ENCODE measurements around the gene GSDMA.
"Not testable (repeated sequence)": the region's sequence is repeated elsewhere in the genome, so short reads cannot be mapped to it uniquely, and the experiment has no call there.

The GSDMA gene

DNA sequence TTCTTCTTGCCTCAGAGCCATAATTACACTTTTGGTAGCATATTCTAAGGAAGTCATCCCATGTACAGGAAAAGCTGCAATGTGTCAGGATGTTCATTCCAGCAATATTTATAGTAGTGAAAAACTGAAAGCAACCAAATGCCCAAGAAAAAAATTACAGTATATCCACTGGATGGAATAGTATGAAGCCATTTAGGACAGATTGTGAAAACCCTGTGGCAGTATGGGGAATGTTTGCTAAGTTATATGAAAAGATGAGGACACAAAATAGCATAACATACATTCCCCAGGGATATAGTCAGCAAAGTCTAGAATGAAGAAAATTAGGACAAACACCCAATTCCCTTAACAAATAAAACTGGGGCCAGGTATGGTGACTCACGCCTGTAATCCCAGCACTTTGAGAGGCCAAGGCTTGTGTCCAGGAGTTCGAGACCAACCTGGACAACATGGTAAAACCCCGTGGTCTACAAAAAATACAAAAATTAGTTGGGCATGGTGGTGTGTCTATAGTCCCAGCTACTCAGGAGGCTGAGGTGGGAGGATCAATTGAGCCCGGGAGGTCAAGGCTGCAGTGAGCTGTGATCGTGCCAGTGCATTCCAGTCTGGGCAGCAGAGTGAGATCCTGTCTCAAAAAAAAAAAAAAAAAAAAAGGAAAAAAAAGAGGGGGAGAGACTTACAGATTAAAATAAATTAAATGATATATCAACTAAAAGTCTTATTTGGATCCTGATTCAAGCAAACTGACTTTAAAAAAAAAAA, 33.0 kb upstream of the GSDMA start:
- no peak for DNase-seq

DNA sequence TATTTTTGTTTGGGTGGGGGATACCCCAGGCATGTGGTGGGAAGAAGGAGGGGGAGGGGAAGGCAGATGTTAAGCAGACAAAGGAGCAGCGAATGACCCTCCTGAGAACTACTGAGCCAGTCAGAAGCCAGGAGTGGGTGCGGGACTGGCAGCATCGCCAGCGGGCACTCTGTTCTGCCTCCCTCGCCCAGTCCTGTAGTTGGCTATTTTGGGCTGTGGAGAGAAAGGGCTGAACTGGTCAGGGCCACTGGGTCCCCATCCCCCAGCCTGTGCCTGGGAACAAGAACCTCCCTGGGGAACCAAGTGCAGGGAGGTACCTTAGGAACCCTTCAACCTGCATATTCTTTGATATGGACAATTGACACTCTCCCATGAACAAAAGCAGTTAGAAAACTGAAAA, 28.9 kb upstream of the GSDMA start:
- DNase-seq = no peak

DNA sequence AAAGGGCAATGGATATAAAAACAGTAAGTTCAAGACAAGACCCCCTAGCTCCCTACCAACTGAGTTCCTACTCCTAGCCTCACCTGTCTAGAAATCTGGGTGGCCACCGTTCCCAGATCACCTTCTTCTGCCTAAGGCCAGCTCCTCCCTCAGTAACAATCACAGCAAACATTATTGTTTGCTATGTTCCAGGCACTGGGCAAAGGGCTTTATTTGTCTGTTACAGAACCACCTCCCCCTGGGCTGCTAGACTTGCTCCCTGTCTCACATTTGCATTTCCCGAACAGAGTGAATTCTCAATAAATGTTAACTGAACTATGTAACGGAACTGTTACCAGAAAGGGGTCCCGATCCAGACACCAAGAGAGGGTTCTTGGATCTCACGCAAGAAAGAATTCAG, 28.5 kb upstream of the GSDMA start:
- DNase-seq = no peak

DNA sequence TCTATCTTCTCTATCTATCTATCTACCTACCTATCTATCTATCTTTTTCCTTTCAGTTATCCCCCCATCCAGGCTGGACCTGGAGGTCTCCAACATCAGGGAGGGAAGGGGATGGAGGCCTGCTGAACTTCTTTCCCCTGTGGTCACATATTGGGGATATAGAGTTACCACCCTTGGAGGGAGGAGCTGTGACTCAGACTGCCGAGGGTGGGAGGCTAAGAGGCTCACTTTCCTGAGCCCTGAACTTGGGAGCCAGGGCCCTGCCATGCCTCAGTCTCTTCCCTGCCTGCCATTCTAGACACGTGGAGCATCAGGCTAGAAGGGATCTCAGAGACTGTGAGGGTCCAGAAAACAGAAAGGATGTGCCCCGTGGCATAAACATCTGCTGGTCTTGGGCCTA, 26.9 kb upstream of the GSDMA start:
- DNase-seq = no peak

DNA sequence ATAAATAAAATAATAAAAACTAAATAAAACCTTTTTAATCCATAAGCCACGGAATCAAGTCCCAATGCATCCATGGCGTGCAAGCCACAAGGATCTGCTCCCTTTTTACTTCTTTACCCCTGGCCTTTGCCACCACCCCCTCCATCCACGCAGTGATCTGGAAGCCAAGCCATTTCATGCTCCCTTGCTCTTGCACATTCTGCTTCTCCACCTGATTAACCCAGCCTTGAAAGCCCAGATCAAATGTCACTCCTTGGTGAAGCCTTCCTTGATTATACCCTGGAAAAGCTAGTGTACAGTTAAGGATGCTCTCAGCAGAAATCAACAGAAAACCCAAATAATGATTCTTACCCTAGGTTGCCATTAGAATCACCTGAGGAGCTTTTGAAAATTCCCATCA, 25.4 kb upstream of the GSDMA start:
- no peak for DNase-seq

DNA sequence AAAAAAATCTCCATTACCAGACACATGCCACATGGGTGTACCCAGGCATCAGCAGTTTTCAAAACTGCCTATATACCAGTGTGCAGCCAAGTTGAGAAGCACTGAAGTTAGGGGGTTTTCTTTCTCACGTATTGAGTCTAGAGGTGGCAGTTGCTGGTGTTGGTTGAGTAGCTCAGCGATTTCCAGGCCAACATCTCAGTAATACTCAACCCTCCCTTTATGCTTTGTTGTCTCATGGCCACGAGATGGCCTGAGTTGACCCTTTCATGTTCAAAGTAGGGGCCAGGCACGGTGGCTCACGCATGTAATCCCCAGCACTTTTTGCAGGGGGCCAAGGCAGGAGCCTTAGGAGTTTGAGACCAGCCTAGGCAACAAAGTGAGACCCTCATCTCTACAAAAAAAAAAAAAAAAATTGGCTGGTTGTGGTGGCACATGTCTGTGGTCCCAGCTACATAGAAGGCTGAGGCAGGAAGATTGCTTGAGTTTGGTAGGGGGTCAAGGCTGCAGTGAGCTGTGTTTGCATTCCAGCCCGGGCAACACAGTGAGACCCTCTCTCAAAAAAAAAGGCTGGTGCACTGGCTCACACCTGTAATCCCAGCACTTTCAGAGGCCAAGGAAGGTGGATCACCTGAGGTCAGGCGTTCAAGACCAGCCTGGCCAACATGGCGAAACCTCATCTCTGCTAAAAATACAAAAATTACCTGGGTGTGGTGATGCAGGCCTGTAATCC, 24.5 kb upstream of the GSDMA start:
- DNase-seq = no peak

DNA sequence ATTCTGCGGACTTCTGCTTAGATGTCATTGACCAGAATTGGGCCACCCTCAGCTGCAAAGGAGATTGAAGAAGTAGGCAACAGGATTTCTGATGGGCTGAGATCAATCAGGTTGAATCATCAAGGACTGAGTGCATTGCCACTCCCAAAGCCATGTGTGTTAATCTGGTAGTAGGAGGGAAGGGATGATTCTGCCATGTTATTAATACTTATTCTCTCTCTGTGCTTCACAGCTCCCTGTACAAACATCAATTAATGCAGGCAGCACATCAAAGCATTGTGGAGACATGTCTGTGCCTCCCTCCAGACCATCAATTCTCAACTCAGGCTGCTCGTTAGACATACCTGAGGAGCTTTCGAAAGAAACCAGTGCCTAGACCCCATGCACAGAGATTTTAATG, 23.7 kb upstream of the GSDMA start:
- no peak for DNase-seq

DNA sequence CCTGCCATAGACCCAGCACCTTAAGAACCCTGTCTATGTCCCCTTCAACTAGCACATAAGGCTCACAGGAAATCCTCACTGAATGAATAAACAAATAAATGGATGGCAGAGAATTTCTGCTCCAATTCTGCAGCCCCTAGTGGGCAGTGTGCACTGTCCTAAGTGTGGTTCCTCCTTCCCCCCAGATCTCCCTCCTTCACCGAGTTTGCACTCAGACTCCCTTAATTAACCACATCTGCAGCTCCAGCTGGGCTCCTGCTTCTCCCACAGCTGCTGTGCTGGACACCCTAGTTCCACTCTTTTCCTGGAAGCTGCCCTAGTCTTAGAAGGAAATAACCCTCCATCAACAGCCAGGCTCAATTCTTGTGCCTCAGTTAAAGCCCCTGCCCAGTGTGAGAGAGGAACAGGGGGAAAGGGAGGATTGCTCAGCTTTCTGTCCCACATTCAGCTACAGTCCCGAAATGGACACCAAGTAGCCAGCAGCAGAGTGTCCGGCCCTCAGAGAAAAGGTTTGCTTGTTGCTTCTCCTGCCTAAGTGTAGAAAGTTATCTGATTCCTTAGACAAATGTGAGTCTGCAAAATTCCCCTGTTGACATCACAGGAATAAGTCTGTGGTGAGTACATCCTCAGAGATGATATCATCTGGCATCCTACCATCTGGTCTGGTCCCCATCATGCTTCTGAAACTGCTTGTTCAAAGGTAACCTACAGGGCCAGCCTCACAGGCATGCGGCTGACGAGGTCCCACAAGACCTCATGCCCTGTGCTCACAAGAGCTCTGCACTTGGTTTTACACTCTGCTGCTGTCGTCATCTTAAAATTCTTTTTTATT, 23.0 kb upstream of the GSDMA start:
- no peak for DNase-seq

DNA sequence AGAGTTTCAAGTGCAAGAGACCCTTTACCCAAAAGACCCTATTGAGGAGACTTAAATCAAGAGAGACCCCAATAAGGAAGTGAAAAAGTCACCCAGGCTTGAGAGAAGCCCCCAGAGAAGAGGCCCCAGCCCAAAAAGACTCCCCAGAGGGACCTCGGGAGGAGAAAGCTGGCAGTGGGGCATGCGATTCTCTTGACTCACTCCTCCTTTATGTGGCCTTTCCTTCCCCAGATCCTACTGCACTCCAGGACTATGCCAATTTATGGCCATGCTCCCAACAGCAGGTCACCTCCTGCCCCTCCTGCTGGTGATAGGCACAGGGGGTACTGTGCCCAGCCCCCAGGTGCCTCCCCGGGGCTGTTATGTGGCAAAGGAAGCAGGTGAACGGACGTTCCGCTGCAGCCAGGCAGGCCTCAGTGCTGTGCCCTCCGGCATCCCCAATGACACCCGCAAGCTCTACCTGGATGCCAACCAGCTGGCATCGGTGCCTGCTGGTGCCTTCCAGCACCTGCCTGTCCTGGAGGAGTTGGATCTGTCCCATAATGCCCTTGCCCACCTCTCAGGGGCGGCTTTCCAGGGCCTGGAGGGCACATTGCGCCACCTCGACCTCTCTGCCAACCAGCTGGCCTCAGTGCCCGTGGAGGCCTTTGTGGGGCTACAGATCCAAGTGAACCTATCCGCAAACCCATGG, 19.0 kb upstream of the GSDMA start:
- no peak for DNase-seq

DNA sequence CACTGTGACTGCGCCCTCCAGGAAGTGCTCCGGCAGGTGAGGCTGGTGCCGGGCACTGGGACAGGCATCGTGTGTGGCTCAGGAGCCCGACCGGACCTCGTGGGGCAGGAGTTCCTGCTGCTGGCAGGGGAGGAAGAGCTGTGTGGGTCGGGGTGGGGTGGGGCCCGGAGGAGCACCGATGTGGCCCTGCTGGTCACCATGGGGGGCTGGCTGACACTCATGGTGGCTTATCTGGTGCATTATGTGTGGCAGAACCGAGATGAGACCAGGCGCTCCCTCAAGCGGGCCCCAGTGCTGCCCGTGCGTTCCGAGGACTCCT, 18.5 kb upstream of the GSDMA start:
- no peak for DNase-seq

DNA sequence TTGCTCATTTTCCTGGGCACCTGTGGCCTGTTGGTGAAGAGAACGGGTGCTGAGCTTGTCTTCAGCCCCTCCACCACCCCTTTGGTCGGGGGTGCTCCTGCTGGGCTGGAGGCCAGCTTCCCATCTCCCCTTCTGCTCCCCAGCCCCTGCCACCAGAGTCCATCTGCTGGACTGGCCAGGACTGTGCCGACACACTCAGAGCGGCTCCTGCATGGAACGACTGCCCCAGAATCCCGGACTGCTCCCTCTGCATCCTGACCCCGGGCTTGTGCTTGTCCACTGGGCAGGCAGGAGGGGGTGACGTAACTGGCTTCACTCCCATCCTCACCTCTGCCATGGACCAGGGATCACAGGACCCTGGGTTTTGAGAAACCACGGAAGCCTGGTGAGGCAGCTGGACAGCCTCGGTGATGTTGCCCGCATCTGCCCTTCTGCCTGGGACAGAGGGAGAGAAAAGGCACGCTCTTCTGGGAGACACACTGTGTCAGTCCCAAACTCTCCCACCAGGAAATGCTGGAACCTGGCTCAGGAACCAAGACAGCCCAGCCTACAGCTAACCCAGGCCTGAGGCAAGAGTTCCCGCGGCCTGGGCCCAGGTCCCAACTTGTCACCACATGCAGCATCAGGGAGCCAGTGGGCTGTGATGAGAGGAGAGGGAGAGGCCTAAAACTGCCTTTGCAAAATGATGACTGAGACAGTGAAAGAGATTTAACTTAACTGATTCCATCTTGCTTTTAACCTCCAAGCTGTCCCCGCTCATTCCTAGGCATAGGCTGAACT, 16.1 kb upstream of the GSDMA start:
- DNase-seq = no peak

DNA sequence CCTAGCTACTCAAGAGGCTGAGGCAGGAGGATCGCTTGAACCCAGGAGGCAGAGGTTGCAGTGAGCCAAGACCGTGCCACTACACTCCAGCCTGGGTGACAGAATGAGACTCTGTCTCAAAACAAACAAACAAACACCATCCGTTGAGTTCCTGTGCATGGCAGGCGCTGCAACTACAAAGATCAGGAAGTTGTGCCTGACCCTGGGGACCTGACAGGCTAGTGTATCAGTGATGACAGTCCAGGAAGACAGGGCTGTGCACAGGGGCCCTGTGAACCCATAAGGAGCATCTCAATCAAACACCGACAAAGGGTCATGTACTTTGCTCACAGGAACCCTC, 14.3 kb upstream of the GSDMA start:
- not testable (repeated sequence) for DNase-seq

DNA sequence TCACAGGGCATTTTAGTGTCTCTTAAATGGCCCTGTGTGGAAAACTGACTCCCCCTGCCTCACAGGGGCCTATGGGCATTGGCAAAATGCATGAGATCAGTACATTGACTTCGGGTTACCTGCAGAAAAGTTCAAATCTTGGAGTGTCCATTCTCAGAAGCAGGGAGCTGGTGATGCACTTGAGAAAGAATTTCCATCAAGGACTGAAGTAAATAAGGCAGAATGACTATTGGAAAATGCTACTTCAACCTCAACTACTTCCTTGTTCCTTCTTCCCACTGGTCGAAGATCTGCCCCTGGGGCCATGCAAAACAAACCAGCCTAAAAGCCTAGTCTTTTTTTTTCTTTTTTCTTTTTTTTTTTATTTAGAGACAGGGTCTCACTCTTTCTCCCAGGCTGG, 13.8 kb upstream of the GSDMA start:
- no peak for DNase-seq

DNA sequence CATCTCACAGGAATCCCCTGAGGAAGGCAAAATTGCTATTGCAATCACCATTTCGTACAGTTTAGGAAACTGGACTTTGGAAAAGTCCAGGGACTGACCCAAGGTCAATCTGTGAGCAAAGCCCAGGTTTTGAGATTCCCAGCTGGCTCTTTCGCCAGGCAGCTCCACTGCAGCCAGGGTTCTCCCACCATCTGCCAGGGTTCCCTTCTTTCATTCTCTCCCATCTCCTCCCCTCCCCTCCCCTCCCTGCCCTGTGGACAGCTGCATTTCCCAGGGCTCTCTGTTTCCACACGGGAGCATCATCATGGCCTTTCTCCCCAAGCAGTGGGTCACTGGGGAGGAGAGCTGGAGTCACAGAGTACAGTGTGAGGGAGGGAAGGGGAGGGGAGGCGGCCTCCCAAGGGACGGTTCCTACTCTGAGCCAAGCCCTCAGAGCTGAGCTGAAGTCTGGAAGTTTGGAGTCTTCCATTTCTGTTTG, 11.9 kb upstream of the GSDMA start:
- no peak for DNase-seq

DNA sequence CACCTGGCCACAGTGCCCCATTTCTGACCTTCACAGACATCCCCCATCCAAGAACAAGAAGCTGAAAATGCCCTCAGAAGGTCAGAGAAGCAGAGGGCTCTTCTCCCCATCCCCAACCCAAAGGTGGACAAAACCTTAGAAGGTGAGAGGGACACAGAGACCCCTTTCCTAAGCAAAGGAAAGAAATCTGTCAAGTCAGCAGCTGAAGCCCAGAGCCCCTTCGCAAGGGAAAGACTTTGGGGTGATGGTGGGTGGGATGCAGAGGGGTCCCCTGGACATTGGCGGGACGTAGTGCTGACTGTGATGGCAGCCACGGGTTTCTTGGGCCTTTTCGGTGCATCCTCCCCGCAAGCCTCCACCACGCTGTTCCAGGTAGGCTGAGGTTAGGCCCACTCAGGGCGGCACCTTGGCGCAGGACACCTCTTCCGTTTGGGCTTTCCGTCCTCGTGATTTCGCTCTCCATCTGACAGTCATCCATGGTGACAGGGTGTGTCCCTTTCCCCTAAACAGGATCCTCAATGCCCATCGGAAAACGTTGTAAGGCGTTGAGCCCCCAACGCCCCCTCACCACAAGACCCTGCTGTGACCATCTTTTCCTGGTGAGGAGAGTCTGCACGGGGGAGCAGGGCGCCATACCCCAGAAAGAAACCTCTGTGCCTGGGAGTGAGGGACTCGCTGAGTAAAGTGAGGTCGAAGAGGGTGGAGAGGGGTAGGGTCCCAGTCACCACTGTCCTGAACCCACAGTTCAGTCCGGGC, 10.7 kb upstream of the GSDMA start:
- DNase-seq = no peak

DNA sequence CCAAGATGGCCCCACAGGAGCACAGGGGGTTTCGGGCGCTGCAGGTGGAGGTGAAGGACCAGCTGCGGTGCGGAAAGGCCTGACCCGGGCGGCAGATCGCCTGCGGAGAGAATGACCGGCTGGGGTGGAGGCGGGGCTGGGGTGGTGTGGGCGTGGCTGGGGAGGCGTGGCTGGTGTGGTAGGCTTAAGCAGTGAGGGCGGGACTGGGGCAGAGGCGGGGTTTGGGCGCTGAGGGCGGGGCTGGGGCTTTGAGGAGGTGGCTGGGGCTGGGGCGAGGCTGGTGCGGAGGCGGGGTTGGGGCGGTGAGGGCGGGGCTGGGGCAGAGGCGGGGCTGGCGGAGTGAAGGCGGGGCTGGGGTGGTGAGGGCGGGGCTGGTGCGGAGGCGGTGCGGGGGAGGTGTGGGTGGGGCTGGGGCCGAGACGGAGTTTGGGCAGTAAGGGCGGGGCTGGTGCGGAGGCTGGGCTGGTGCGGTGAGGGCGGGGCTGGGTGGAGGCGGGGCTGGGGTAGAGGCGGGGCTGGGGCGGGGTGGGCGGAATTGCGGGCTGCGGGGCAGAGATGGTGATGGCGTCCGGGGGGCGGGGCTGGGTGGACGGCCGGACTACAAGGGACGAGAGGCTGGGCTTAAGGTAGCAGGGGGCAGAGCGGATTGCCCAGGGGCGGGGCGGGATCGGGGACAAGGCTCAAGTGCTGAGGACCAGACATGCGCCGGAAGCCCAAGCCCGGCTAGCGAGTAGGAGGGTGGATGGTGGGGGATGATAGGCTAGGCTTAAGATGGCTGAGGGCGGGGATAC, 9.9 kb upstream of the GSDMA start:
- peak; percentile 89 for DNase-seq

DNA sequence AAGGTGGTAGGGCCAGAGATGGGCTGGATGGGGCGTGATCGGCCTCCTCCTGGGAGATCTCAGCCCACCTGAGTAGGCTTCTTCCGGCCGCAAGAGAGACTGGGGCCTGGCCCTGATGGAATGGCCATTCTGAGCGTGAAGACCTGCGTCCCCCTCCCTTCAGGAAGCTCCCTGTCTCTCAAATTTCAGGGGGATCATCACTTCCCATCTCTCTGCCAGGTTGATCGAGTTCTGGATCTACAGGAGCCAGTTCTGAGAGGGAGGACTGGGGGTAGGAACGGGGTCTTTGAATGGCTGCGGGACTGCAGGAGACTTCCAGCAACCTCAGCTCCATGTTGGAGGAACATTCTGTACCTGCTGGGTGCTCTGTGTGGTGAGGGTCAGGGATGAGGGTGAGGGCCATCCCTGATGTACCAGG, 9.3 kb upstream of the GSDMA start:
- no peak for DNase-seq

DNA sequence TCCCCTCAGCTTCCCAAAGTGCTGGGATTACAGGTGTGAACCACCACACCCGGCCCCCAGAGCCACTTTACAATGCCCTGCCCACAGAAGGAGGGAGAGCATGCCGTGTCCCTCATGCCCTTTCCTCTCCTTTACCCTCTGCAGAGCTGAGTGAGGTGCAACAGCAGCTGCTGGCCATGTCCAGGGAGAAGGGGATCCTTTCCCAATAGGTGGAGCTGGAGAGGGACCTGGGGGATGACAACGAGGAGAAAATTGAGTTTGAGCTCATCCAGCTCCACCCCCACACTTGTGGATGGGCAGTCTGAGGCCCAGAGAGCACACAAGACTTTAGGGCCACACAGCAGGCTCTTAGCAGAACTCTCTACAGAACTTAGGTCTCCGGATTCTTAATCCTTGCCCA, 7.9 kb upstream of the GSDMA start:
- DNase-seq = no peak

DNA sequence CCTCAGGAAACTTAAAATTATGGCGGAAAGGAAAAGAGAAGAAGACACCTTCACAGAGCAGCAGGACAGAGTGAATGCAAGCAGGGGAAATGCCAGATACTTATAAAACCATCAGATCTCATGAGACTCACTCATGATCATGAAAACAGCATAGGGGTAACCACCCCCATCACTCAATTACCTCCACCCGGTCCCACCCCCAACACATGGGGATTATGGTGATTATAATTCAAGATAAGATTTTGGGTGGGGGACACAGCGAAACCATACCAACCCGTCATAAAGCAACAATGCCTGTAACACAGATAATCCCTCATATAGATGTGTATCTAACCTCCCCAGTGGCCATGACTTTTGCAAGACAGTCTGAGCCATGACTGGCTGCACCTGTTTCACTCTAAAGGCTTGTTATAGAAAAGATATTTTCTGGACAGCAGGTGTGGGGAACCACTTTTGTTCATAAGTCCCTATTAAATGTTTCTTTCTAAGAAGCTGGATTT, 7.0 kb upstream of the GSDMA start:
- DNase-seq = no peak

DNA sequence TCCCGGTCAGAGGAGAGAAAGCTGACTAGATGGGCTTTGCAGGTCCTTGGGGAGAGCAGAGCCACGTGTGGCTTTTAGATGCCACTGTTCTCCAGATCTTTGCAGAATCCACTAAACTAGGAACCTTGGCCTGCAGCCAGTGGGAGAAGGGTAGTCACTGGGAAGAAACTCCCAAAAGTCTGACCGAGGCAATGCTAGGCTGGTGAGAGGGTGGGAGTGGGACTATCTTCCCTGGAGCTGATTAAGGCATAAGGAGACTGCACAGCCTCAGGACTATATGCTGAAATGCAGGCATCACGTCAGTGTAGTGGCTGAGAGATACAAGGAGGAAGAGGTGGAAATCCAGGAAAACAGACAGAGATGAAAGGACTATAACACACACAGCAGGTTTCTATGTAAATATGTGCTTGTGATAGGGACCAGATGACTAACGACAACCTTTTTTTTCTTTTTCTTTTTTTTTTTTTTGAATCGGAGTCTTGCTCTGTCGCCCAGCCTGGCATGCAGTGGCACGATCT, 2.2 kb upstream of the GSDMA start:
- DNase-seq = no peak
